Duodenal mucosa (tissue), 2 donors: Measurements from ENCODE around the gene SSNA1.

ENCODE experiments used
- H3K27ac ChIP-seq: one replicate; pipeline ENCODE4 v1.7.0; 2013; ENCODE audit warnings: low read depth, low read length
- H3K27me3 ChIP-seq, 2 donors: one replicate each; pipeline ENCODE4 v1.7.0; 2013; ENCODE audit warnings: low read length in 2 of 2, control low read depth in 1 of 2; ENCODE audit not compliant: insufficient read depth in 2 of 2, control insufficient read depth in 1 of 2
- H3K36me3 ChIP-seq, 2 donors: one replicate each; pipeline ENCODE4 v1.7.0; 2013; ENCODE audit warnings: low read length in 2 of 2, control low read depth in 1 of 2; ENCODE audit not compliant: insufficient read depth in 2 of 2, control insufficient read depth in 1 of 2
- H3K4me1 ChIP-seq, 2 donors: one replicate each; pipeline ENCODE4 v1.7.0; 2013; ENCODE audit warnings: low read length in 2 of 2, control low read depth in 1 of 2; ENCODE audit not compliant: insufficient read depth in 2 of 2, control insufficient read depth in 1 of 2
- H3K4me3 ChIP-seq, 2 donors: one replicate each; pipeline ENCODE4 v1.7.0; 2013; ENCODE audit warnings: low read length in 2 of 2, low read depth in 1 of 2
- H3K9ac ChIP-seq, 2 donors: one replicate each; pipeline ENCODE4 v1.7.0; 2013; ENCODE audit warnings: low read length in 2 of 2, low read depth in 1 of 2
- H3K9me3 ChIP-seq, 2 donors: one replicate each; pipeline ENCODE4 v1.7.0; 2013; ENCODE audit warnings: low read length in 2 of 2, control low read depth in 1 of 2; ENCODE audit not compliant: control insufficient read depth in 1 of 2

SSNA1 gene

GRCh38 chr9:137185921-137186320, 2.6 kb upstream of the SSNA1 start:
- Histone ChIP-seq H3K4me3 (no peak overlapping the region), H3K4me1 (peaks cover 35 to 43% of the 10 kb centered on the region in 2 donors), H3K36me3 (peaks cover 19 to 69% of the 10 kb centered on the region in 2 donors), H3K27ac (no peak overlapping the region), H3K27me3 (no peaks in the 10 kb centered on the region), H3K9ac (no peak overlapping the region), H3K9me3 (no peaks in the 10 kb centered on the region)

GRCh38 chr9:137186385-137186784, 2.1 kb upstream of the SSNA1 start:
- peaks cover 35 to 46% of the 10 kb centered on the region in 2 donors for H3K4me1 ChIP-seq
- H3K9me3 ChIP-seq = no peaks in the 10 kb centered on the region
- no peak overlapping the region for H3K9ac ChIP-seq
- peaks cover 23 to 68% of the 10 kb centered on the region in 2 donors for H3K36me3 ChIP-seq
- peak overlapping the region in 1 of 2 donors; percentile 99 for H3K4me3 ChIP-seq
- no peaks in the 10 kb centered on the region for H3K27me3 ChIP-seq
- no peak overlapping the region for H3K27ac ChIP-seq

- Histone ChIP-seq H3K27ac (no peak overlapping the region), H3K4me3 (peak overlapping the region; percentile 95 to 99), H3K9ac (peak overlapping the region; percentile 72 to 98), H3K9me3 (no peaks in the 10 kb centered on the region), H3K4me1 (peaks cover 35 to 50% of the 10 kb centered on the region in 2 donors), H3K36me3 (peaks cover 25 to 73% of the 10 kb centered on the region in 2 donors), H3K27me3 (no peaks in the 10 kb centered on the region)
Observed at GRCh38 chr9:137187386-137187785, 1.1 kb upstream of the SSNA1 start.

GRCh38 chr9:137188086-137188489, 388 bp upstream of the SSNA1 start:
- Histone ChIP-seq H3K9ac (peak overlapping the region; percentile 72 to 98), H3K4me1 (peaks cover 35 to 50% of the 10 kb centered on the region in 2 donors), H3K4me3 (peak overlapping the region; percentile 95 to 99), H3K36me3 (peaks cover 28 to 72% of the 10 kb centered on the region in 2 donors), H3K27me3 (no peaks in the 10 kb centered on the region), H3K9me3 (no peaks in the 10 kb centered on the region), H3K27ac (peak overlapping the region; percentile 95)

GRCh38 chr9:137189297-137190295, 1.1 kb downstream of the SSNA1 start:
- Histone ChIP-seq H3K27me3 (no peaks in the 10 kb centered on the region), H3K9me3 (no peaks in the 10 kb centered on the region), H3K9ac (peak overlapping the region; percentile 72 to 98), H3K27ac (peak overlapping the region; percentile 95), H3K36me3 (peaks cover 18 to 57% of the 10 kb centered on the region in 2 donors), H3K4me1 (peaks cover 36 to 53% of the 10 kb centered on the region in 2 donors), H3K4me3 (peak overlapping the region; percentile 95 to 99)

- no peak overlapping the region for H3K9ac ChIP-seq
Observed at GRCh38 chr9:137190315-137190856, 1.9 kb downstream of the SSNA1 start.

GRCh38 chr9:137191245-137191644, 2.8 kb downstream of the SSNA1 start:
- Histone ChIP-seq H3K4me3 (no peak overlapping the region), H3K27me3 (no peaks in the 10 kb centered on the region), H3K4me1 (peaks cover 51 to 65% of the 10 kb centered on the region in 2 donors), H3K9ac (no peak overlapping the region), H3K27ac (no peak overlapping the region), H3K9me3 (no peaks in the 10 kb centered on the region), H3K36me3 (peaks cover 18 to 41% of the 10 kb centered on the region in 2 donors)

More at GRCh38 chr9:137190315-137190856, 1.9 kb downstream of the SSNA1 start:
- H3K36me3 ChIP-seq = peaks cover 18 to 49% of the 10 kb centered on the region in 2 donors
- peak overlapping the region; percentile 20 for H3K27ac ChIP-seq
- no peaks in the 10 kb centered on the region for H3K9me3 ChIP-seq
- no peaks in the 10 kb centered on the region for H3K27me3 ChIP-seq
- H3K4me1 ChIP-seq = peaks cover 44 to 61% of the 10 kb centered on the region in 2 donors
- peak overlapping the region in 1 of 2 donors; percentile 95 for H3K4me3 ChIP-seq

- no peaks in the 10 kb centered on the region for H3K27me3 ChIP-seq
- H3K4me3 ChIP-seq = no peak overlapping the region
- no peaks in the 10 kb centered on the region for H3K9me3 ChIP-seq
- H3K9ac ChIP-seq = no peak overlapping the region
- H3K4me1 ChIP-seq = peaks cover 44 to 65% of the 10 kb centered on the region in 2 donors
- no peak overlapping the region for H3K27ac ChIP-seq
- peaks cover 14 to 35% of the 10 kb centered on the region in 2 donors for H3K36me3 ChIP-seq
Observed at GRCh38 chr9:137191691-137192447, 3.4 kb downstream of the SSNA1 start.

- H3K4me3 ChIP-seq = no peak overlapping the region
- no peaks in the 10 kb centered on the region for H3K9me3 ChIP-seq
- peaks cover 13 to 30% of the 10 kb centered on the region in 2 donors for H3K36me3 ChIP-seq
- H3K9ac ChIP-seq = no peak overlapping the region
- no peak overlapping the region for H3K27ac ChIP-seq
- peaks cover 39 to 60% of the 10 kb centered on the region in 2 donors for H3K4me1 ChIP-seq
- no peaks in the 10 kb centered on the region for H3K27me3 ChIP-seq
Observed at GRCh38 chr9:137192448-137192780, 3.9 kb downstream of the SSNA1 start.
